GM23248 (cell line): Measurements from ENCODE around the gene COQ9.

Source experiments
- EZH2 ChIP-seq: fragments of 200-600 bp; sonication (generic); IDR thresholded peaks from 2 replicates; pipeline ENCODE4 v1.6.1; 2018; ENCODE audit warnings: antibody characterized with exemption, mild to moderate bottlenecking; ENCODE audit not compliant: insufficient read depth, poor library complexity, severe bottlenecking
- EZH2phosphoT487 ChIP-seq: fragments of 200-600 bp; sonication (generic); IDR thresholded peaks from 2 replicates; pipeline ENCODE4 v1.6.1; 2018; ENCODE audit warnings: antibody characterized with exemption, moderate library complexity, mild to moderate bottlenecking, low read depth; ENCODE audit not compliant: insufficient read depth

DNA sequence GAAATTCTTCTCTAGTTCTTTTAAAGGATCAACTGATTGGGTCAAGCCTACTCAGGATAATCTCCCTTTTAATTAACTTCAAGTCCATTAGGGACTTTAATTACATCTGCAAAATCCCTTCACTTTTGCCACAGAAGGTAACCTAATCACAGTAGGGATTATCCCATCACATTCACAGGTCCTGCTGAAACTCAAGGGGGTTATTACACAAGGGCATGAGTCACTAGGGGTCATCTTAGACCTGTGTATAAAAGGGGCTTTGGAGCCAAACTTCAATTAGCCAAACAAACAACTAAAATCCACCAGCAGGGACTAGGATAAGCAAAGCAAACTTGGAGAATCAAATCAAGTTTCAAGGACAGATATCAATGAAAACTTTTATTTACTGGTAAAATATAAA, 19.5 kb upstream of the COQ9 start:
- TF ChIP-seq EZH2phosphoT487 (no peak), EZH2 (no peak)
